ELR (cell line): ENCODE data around the gene RFK.

Experiments used
- DNase-seq: peaks from one replicate; pipeline ENCODE4 v3.0.0-alpha.2; 2015; ENCODE audit warnings: low read depth

The RFK gene

GRCh38 chr9:76412638-76413037 is 18.4 kb upstream of the RFK start:
- DNase-seq = no peak

- DNase-seq = no peak
Measured at GRCh38 chr9:76405868-76406267, 11.6 kb upstream of the RFK start.

GRCh38 chr9:76405340-76405739 is 11.1 kb upstream of the RFK start:
- DNase-seq = no peak

- no peak for DNase-seq
Measured at GRCh38 chr9:76404401-76404800, 10.2 kb upstream of the RFK start.

GRCh38 chr9:76403352-76403751 is 9.1 kb upstream of the RFK start:
- peak; percentile 85 for DNase-seq

GRCh38 chr9:76401580-76402354 is 7.5 kb upstream of the RFK start:
- peak; percentile 80 for DNase-seq

GRCh38 chr9:76401176-76401575 is 7.0 kb upstream of the RFK start:
- no peak for DNase-seq

GRCh38 chr9:76400534-76401096 is 6.4 kb upstream of the RFK start:
- DNase-seq = peak; percentile 67

- no peak for DNase-seq
Measured at GRCh38 chr9:76399856-76400255, 5.6 kb upstream of the RFK start.

GRCh38 chr9:76396597-76396996 is 2.4 kb upstream of the RFK start:
- DNase-seq = no peak

GRCh38 chr9:76396144-76396543 is 1.9 kb upstream of the RFK start:
- no peak for DNase-seq

GRCh38 chr9:76395381-76395780 is 1.2 kb upstream of the RFK start:
- DNase-seq = no peak

- DNase-seq = peak; percentile 61
Measured at GRCh38 chr9:76394960-76395252, 680 bp upstream of the RFK start.

- DNase-seq = no peak
Measured at GRCh38 chr9:76390656-76391055, 3.6 kb downstream of the RFK start.

- peak; percentile 46 for DNase-seq
Measured at GRCh38 chr9:76379494-76379893, 14.7 kb downstream of the RFK start.

- no peak for DNase-seq
Measured at GRCh38 chr9:76378367-76379073, 15.7 kb downstream of the RFK start.

- no peak for DNase-seq
Measured at GRCh38 chr9:76377791-76378190, 16.4 kb downstream of the RFK start.

- peak; percentile 85 for DNase-seq
Measured at GRCh38 chr9:76374783-76375559, 19.3 kb downstream of the RFK start.

GRCh38 chr9:76373784-76374474 is 20.3 kb downstream of the RFK start:
- DNase-seq = no peak

- DNase-seq = peak; percentile 8
Measured at GRCh38 chr9:76373173-76373783, 20.9 kb downstream of the RFK start.

GRCh38 chr9:76372336-76372735 is 21.9 kb downstream of the RFK start:
- no peak for DNase-seq

- DNase-seq = no peak
Measured at GRCh38 chr9:76371901-76372300, 22.3 kb downstream of the RFK start.
